ENCODE results near the gene CACNA1E.

- TF ChIP-seq CTCF (IDR thresholded peaks at IDR 0.05 in 4 of 5, conservative IDR thresholded peaks at IDR 0.05 in 1 of 5) = no peak
- TF ChIP-seq POLR2A (IDR thresholded peaks at IDR 0.05) = no peak
Observed at GRCh38 chr1:181500636-181501035, 17.3 kb downstream of the CACNA1E start.

Data from gastrocnemius medialis (tissue), 4 donors.